ENCODE data around the gene CYSTM1. TPM values are rescaled to one million over a fixed set of nuclear protein-coding genes. Genes with fewer than 3 reads are reported as not detected.

CYSTM1 gene
- total RNA-seq, 1 donor from 2014 or later, result 24.9 TPM

DNA sequence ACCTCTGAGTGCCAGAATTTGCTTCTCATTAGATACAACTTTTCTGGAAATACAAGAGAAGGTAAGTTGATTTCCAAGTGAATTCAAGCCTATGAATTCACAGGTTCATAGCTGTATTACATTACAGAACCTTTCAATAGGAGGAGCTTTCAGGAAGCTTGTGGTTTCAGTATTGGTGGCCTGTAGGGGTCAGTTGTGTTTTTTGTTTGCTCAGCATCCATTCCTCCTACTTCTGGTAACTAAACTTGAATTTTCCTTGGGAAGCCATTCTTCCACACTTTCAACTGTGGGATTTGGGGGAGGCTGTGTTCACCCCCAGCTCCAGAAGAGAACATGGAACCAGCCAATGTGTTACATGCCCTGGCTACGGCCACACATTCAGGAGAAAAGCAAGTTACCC is 5.6 kb upstream of the CYSTM1 start:
- no peak overlapping the region for H3K27ac Mint-ChIP-seq (ENCODE audit: unreplicated experiment)
- peaks cover under 1% of the 10 kb centered on the region for H3K4me1 Mint-ChIP-seq (ENCODE audit: low read depth)
- peaks cover 4% of the 10 kb centered on the region for H3K36me3 Mint-ChIP-seq (ENCODE audit: low read depth)
- TF ChIP-seq, protein P1, sequence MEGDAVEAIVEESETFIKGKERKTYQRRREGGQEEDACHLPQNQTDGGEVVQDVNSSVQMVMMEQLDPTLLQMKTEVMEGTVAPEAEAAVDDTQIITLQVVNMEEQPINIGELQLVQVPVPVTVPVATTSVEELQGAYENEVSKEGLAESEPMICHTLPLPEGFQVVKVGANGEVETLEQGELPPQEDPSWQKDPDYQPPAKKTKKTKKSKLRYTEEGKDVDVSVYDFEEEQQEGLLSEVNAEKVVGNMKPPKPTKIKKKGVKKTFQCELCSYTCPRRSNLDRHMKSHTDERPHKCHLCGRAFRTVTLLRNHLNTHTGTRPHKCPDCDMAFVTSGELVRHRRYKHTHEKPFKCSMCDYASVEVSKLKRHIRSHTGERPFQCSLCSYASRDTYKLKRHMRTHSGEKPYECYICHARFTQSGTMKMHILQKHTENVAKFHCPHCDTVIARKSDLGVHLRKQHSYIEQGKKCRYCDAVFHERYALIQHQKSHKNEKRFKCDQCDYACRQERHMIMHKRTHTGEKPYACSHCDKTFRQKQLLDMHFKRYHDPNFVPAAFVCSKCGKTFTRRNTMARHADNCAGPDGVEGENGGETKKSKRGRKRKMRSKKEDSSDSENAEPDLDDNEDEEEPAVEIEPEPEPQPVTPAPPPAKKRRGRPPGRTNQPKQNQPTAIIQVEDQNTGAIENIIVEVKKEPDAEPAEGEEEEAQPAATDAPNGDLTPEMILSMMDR (IDR thresholded peaks at IDR 0.05), result no peak
- no peak overlapping the region for H3K4me3 Mint-ChIP-seq (ENCODE audit: unreplicated experiment)
- DNase-seq (ENCODE audit: low spot score), result no peak
- no peaks in the 10 kb centered on the region for H3K9me3 Mint-ChIP-seq (ENCODE audit: low read depth)
- no peaks in the 10 kb centered on the region for H3K27me3 Mint-ChIP-seq (ENCODE audit: low read depth)

DNA sequence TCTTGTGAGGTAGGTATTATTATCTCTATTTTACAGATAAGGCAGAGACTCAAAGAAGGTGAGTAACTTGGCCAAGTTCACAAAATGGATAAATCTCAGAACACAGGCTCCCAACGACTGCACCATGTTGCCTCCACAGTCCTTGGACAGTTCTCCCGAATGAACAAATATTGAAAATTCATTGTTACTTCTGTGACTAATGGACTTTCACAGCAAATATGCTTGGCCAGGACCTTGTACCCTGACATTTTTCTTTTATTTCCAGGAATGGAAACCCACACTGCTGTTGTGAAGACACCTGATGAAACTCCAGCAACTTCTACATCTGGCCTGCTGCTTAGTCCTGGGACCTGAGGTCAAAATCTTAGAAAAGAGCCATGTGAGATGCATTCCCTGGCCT is 2.5 kb upstream of the CYSTM1 start:
- H3K27ac Mint-ChIP-seq (ENCODE audit: unreplicated experiment), result no peak overlapping the region
- H3K9me3 Mint-ChIP-seq (ENCODE audit: low read depth), result no peaks in the 10 kb centered on the region
- H3K27me3 Mint-ChIP-seq (ENCODE audit: low read depth), result no peaks in the 10 kb centered on the region

DNA sequence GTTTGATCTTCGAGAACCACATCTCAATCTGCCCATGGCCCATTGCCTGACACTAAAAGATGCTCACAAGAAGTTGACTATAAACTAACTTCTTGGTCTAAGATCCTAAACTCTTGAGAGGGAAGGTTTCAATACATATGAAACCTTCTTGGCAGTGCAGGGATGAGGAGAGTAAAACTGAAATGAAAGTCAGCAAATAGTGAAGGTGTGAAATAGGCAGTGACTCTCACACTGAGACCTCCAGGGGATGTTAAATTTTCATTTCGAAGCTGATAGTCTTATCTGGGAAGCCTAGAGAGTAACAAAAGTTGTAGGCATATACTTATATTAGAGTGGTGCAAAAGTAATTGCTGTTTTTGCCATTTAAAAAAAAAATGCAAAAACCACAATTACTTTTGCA is 974 bp upstream of the CYSTM1 start:
- Mint-ChIP-seq H3K4me1 (ENCODE audit: low read depth) (peaks cover 15% of the 10 kb centered on the region), H3K27ac (ENCODE audit: unreplicated experiment) (no peak overlapping the region), H3K36me3 (ENCODE audit: low read depth) (peaks cover 2% of the 10 kb centered on the region), H3K4me3 (ENCODE audit: unreplicated experiment) (no peak overlapping the region), H3K9me3 (ENCODE audit: low read depth) (no peaks in the 10 kb centered on the region), H3K27me3 (ENCODE audit: low read depth) (no peaks in the 10 kb centered on the region)
- TF ChIP-seq, protein P1 (IDR thresholded peaks at IDR 0.05), result no peak
- no peak for DNase-seq (ENCODE audit: low spot score)

More for the DNA sequence above, 2.5 kb upstream of the CYSTM1 start:
- DNase-seq (ENCODE audit: low spot score), result no peak
- H3K4me1 Mint-ChIP-seq (ENCODE audit: low read depth), result peaks cover 12% of the 10 kb centered on the region
- TF ChIP-seq, protein P1 (IDR thresholded peaks at IDR 0.05), result no peak
- H3K36me3 Mint-ChIP-seq (ENCODE audit: low read depth), result peaks cover 2% of the 10 kb centered on the region
- H3K4me3 Mint-ChIP-seq (ENCODE audit: unreplicated experiment), result no peak overlapping the region

DNA sequence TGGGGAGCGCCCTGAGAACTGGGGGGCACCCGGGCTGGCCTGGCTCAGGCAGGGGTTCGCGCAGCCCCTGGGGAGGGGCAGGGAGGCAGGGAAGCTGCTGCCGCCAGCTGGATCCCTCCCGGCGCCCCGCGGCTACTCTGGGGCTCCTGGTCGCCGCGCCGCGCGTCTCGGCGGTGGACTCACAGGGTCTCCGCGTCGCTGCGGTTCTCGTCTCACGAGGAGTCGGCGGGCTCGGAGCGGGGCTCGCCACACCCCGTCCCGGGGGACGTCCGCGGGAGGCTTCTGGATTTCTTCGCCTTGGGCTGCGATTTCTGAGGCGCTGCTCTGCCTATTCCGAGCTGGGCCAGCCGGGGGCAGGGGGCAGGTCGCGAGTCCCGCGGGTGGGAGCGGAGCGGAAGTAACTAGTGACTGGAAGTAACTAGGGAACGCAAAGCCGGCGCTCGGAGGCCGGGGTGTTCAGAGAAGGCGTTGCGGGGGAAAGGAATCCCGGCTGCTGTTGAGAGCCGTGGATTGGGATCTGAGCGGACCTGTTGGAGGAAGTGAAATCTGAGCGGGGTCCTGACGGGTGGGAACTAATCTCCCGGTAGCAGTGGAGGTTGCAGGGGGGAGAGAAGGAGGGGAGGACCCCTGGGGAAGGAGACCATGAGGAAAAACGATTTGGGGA is 511 bp downstream of the CYSTM1 start:
- Mint-ChIP-seq H3K27me3 (ENCODE audit: low read depth) (no peaks in the 10 kb centered on the region), H3K36me3 (ENCODE audit: low read depth) (peaks cover 2% of the 10 kb centered on the region), H3K4me3 (ENCODE audit: unreplicated experiment) (peak overlapping the region; percentile 96), H3K27ac (ENCODE audit: unreplicated experiment) (peak overlapping the region; percentile 96), H3K9me3 (ENCODE audit: low read depth) (no peaks in the 10 kb centered on the region), H3K4me1 (ENCODE audit: low read depth) (peaks cover 15% of the 10 kb centered on the region)
- DNase-seq (ENCODE audit: low spot score), result no peak
- TF ChIP-seq, protein P1 (IDR thresholded peaks at IDR 0.05), result peak; percentile 54

DNA sequence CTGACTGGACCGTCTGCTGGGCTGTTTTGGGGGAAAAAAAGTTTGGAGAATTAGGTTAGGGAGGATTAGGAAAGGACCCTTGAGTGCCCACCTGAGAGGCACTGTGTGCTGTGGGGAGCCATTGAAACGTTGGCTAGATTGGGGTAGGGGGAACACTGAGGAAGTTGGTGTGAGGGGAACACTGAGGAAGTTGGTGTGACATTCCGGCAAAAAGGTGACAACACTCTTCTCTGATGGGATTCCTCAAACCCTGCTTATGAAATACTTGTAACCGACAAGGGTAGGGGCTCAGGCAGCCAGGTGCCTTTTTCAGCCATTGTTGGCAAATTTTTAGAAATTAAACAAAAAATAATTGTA is 1.0 kb downstream of the CYSTM1 start:
- TF ChIP-seq, protein P1 (IDR thresholded peaks at IDR 0.05), result no peak
- Mint-ChIP-seq H3K4me3 (ENCODE audit: unreplicated experiment) (peak overlapping the region; percentile 96), H3K4me1 (ENCODE audit: low read depth) (peaks cover 15% of the 10 kb centered on the region), H3K36me3 (ENCODE audit: low read depth) (peaks cover 2% of the 10 kb centered on the region), H3K27ac (ENCODE audit: unreplicated experiment) (peak overlapping the region; percentile 96), H3K27me3 (ENCODE audit: low read depth) (no peaks in the 10 kb centered on the region), H3K9me3 (ENCODE audit: low read depth) (no peaks in the 10 kb centered on the region)
- no peak for DNase-seq (ENCODE audit: low spot score)
